NCI-H526 treated with DMSO at 0.1 percent for 48 hours (cell line): ENCODE results near the gene WIPF2.

Experiments
- DNase-seq: peaks from one replicate; lab custom pipeline; 2025; lab: John Stamatoyannopoulos, UW

Gene WIPF2

DNA sequence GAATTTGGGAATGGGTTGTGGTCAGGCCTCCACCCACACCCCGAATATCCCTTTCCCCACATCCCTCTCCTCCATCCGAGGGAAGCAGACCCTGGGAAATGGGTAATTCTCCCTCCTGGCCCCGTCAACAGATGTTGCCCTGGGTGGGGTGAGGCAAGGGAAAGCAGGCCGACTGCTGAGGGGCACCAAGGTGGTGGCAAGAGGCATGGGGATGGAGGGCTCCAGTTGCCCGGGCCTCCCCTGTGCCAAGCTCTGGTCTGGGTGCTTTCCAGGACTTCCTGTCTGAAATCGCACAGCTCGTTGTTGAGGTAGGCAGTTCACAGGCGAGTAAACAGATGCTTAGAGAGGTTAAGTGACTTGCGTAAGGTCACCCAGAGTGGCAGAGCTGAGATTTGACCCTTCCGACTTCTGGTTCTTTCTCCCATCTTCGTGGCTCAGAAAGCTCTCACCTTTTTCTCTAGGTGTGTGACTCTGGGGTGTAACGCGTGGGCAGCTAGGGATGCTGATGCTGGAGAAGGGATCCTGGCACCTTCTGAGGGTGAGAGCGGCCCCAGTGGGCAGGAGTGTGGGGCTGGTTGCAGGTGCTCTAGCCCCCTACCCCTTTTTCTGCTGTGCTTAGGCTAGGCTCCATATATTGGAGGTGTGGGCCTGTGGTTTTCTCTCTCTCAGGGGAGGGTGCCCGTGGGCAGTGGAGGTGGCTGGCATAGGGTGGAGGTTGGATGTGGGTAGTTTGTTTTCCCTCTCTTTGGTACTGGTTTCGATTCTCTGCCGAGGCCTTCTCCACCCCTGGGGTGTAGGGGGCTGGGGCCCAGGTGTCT lies 107.1 kb downstream of the WIPF2 start:
- no peak for DNase-seq

GRCh38 chr17:40326832-40327199 lies 107.7 kb downstream of the WIPF2 start:
- no peak for DNase-seq

- no peak for DNase-seq
Measured at GRCh38 chr17:40327244-40327729, 108.2 kb downstream of the WIPF2 start.

GRCh38 chr17:40327735-40328385 lies 108.8 kb downstream of the WIPF2 start:
- DNase-seq = no peak

DNA sequence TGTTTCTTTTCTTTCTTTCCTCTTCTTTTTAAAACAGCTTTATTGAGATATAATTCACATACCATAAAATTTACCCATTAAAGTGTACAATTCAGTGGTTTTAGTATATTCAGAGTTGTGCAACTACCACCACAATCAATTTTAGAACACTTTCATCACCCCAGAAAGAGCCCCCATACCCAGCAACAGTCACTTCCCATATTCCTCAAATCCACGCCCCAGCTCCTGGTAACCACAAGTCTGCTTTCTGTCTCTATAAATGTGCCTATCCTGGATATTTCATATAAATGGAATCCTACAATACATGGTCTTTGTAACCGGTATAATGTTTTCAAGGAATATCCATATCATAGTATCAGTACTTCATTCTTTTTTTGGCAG lies 109.3 kb downstream of the WIPF2 start:
- DNase-seq = no peak

GRCh38 chr17:40329839-40330794 lies 111.0 kb downstream of the WIPF2 start:
- no peak for DNase-seq

GRCh38 chr17:40330850-40331470 lies 111.9 kb downstream of the WIPF2 start:
- DNase-seq = no peak

GRCh38 chr17:40331743-40332641 lies 112.9 kb downstream of the WIPF2 start:
- DNase-seq = no peak
